Natural killer cell treated with Interleukin-12 subunit alpha and Interleukin-12 subunit beta and Interleukin-15 and Interleukin-18, amount 100 ng/mL, for 72 hours (primary cell): ENCODE results near the gene ADAT2. TPM values are rescaled to one million over a fixed set of nuclear protein-coding genes. Genes with fewer than 3 reads are reported as not detected.
"Not testable (repeated sequence)": the region's sequence is repeated elsewhere in the genome, so short reads cannot be mapped to it uniquely, and the experiment has no call there.

Experiments used
- ATAC-seq, 2 donors: fragments of 150-1000 bp; cut with Tn5 transposase in 1 of 2; sonication (Bioruptor Pico), chemical (Tn5 transposase) in 1 of 2; 2 replicates each; pipeline ENCODE4 v1.10.0; 2021
- DNase-seq: peaks from one replicate; pipeline ENCODE4 v3.0.0; 2022; ENCODE audit warnings: low spot score
- H3K27ac Mint-ChIP-seq, 2 donors: 1 replicate in 1 of 2; 2 replicates in 1 of 2; pipeline ENCODE4 v1.8.0; 2022; ENCODE audit warnings: mixed read lengths in 2 of 2, mild to moderate bottlenecking in 1 of 2, moderate library complexity in 1 of 2
- H3K27me3 Mint-ChIP-seq, 2 donors: 1 replicate in 1 of 2; 2 replicates in 1 of 2; pipeline ENCODE4 v1.8.0; 2022; ENCODE audit warnings: mixed read lengths in 2 of 2
- H3K36me3 Mint-ChIP-seq: one replicate; pipeline ENCODE4 v1.8.0; 2022; ENCODE audit warnings: mixed read lengths
- H3K4me1 Mint-ChIP-seq, 2 donors: 1 replicate in 1 of 2; 2 replicates in 1 of 2; pipeline ENCODE4 v1.8.0; 2022; ENCODE audit warnings: low read depth in 2 of 2, mixed read lengths in 2 of 2, mild to moderate bottlenecking in 1 of 2
- H3K4me3 Mint-ChIP-seq: one replicate; pipeline ENCODE4 v1.8.0; 2022; ENCODE audit warnings: mixed read lengths
- H3K9me3 Mint-ChIP-seq: 2 replicates; pipeline ENCODE4 v1.8.0; 2022; ENCODE audit warnings: mixed read lengths
- total RNA-seq, 2 donors: library from RNA; stranded (reverse); gene quantifications; one replicate each; pipeline ENCODE4 v1.2.3, GENCODE V29; 2022

The ADAT2 gene
- total RNA-seq, 2 donors from 2014 or later = 11.1 to 26.9 TPM

DNA sequence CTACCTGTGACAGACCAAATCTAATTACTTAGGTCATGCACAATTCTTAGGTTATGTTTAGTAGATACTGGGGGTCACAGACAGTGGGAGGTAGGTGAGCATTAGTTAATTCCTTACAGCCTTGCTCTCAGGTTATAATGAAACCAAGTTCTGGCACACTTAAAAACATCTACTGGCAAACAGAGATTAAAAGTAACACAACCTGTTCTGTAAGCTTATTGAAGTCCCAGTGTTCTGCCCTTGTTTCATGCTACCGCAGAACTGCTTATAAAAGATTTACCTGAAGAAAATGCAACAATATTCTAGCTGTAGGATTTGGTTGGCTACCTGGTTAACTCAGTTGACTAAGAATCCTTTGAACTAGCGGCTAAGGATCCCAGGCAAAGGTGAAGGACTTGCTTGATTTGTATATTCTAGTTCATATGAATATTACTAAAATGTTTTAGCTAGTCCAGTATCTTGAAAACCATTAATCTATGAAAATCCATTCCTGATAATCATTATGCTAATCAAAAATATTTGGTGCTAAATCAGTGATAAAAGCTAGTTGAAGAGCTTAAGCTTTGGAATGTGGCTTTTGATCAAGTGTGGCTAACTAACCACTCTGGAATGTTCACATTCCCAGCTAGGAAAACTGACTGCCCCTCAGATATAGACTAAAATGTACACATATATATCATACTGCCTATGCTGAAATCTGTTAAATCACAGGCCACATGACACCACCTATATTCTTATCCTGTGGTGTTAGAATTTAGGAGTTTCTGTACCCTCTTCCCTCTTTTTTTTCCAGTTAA is 7.3 kb upstream of the ADAT2 start:
- Mint-ChIP-seq H3K4me1 (peaks cover 11 to 12% of the 10 kb centered on the region in 2 donors), H3K4me3 (no peak overlapping the region), H3K27ac (no peak overlapping the region), H3K9me3 (no peaks in the 10 kb centered on the region), H3K27me3 (no peaks in the 10 kb centered on the region), H3K36me3 (peaks cover 10% of the 10 kb centered on the region)
- ATAC-seq (no peak), DNase-seq (no peak)

GRCh38 chr6:143451531-143451930 is 1.0 kb upstream of the ADAT2 start:
- H3K4me3 Mint-ChIP-seq = peak overlapping the region; percentile 93
- H3K9me3 Mint-ChIP-seq = no peaks in the 10 kb centered on the region
- DNase-seq (no peak), ATAC-seq (no peak)
- peak overlapping the region; percentile 93 to 96 for H3K27ac Mint-ChIP-seq
- no peaks in the 10 kb centered on the region for H3K36me3 Mint-ChIP-seq
- H3K4me1 Mint-ChIP-seq = peaks cover 29 to 30% of the 10 kb centered on the region in 2 donors
- no peaks in the 10 kb centered on the region for H3K27me3 Mint-ChIP-seq

GRCh38 chr6:143449714-143450452 is 612 bp downstream of the ADAT2 start:
- Mint-ChIP-seq H3K36me3 (no peaks in the 10 kb centered on the region), H3K27ac (peak overlapping the region; percentile 93 to 96), H3K4me1 (peaks cover 27 to 29% of the 10 kb centered on the region in 2 donors), H3K27me3 (no peaks in the 10 kb centered on the region), H3K4me3 (peak overlapping the region; percentile 93), H3K9me3 (no peaks in the 10 kb centered on the region)
- ATAC-seq = no peak
- DNase-seq = no peak

- Mint-ChIP-seq H3K36me3 (no peaks in the 10 kb centered on the region), H3K9me3 (no peaks in the 10 kb centered on the region), H3K27me3 (no peaks in the 10 kb centered on the region), H3K4me3 (peak overlapping the region; percentile 93), H3K4me1 (peaks cover 23 to 24% of the 10 kb centered on the region in 2 donors), H3K27ac (peak overlapping the region; percentile 93 to 96)
- DNase-seq (no peak), ATAC-seq (no peak)
Observed at GRCh38 chr6:143449082-143449713, 1.3 kb downstream of the ADAT2 start.

- not testable (repeated sequence) for H3K27me3 Mint-ChIP-seq, H3K27ac Mint-ChIP-seq, H3K36me3 Mint-ChIP-seq, H3K9me3 Mint-ChIP-seq, ATAC-seq, DNase-seq, H3K4me3 Mint-ChIP-seq
- H3K4me1 Mint-ChIP-seq = peaks cover 17 to 20% of the 10 kb centered on the region in 2 donors
Observed at GRCh38 chr6:143447865-143448264, 2.6 kb downstream of the ADAT2 start.

GRCh38 chr6:143443096-143443495 is 7.4 kb downstream of the ADAT2 start:
- peaks cover 0 to 18% of the 10 kb centered on the region in 2 donors for H3K4me1 Mint-ChIP-seq
- no peak overlapping the region for H3K27ac Mint-ChIP-seq

GRCh38 chr6:143441680-143442545 is 8.6 kb downstream of the ADAT2 start:
- H3K4me1 Mint-ChIP-seq = peaks cover 0 to 18% of the 10 kb centered on the region in 2 donors
- no peaks in the 10 kb centered on the region for H3K9me3 Mint-ChIP-seq
- DNase-seq (no peak), ATAC-seq (peak in 1 of 2 donors; percentile 96)
- H3K27me3 Mint-ChIP-seq = no peaks in the 10 kb centered on the region
- H3K36me3 Mint-ChIP-seq = peaks cover 11% of the 10 kb centered on the region
- peak overlapping the region; percentile 1 for H3K4me3 Mint-ChIP-seq
- H3K27ac Mint-ChIP-seq = peak overlapping the region in 1 of 2 donors; percentile 5

More at GRCh38 chr6:143443096-143443495, 7.4 kb downstream of the ADAT2 start:
- H3K27me3 Mint-ChIP-seq = no peaks in the 10 kb centered on the region
- no peak overlapping the region for H3K4me3 Mint-ChIP-seq
- H3K9me3 Mint-ChIP-seq = no peaks in the 10 kb centered on the region
- DNase-seq (no peak), ATAC-seq (no peak)
- H3K36me3 Mint-ChIP-seq = peaks cover 10% of the 10 kb centered on the region

GRCh38 chr6:143441010-143441409 is 9.5 kb downstream of the ADAT2 start:
- H3K4me1 Mint-ChIP-seq = peaks cover 0 to 18% of the 10 kb centered on the region in 2 donors
- H3K27ac Mint-ChIP-seq = peak overlapping the region in 1 of 2 donors; percentile 5

DNA sequence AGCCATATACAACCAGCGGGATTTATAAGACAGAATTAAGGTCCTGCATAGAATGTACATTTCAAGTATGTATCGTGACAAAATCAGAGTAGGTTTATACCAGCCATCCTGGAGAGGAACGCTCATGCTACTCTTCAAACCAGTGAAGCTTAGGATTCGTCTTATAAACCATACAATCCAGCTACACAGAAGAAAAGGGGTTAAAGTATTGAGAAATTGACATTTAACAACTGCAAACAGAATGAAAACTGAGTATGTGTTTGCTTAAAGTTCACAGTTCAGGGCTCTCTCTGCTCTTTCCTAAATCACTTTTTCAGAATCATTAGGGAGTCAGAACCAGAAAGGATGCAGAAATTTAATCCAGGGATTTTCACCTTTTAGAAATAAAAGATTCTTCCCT is 17.9 kb downstream of the ADAT2 start:
- Mint-ChIP-seq H3K27me3 (no peaks in the 10 kb centered on the region), H3K4me1 (no peaks in the 10 kb centered on the region), H3K27ac (no peak overlapping the region), H3K4me3 (no peak overlapping the region), H3K9me3 (no peaks in the 10 kb centered on the region), H3K36me3 (peaks cover 4% of the 10 kb centered on the region)
- ATAC-seq = no peak
- DNase-seq = no peak

More at GRCh38 chr6:143441010-143441409, 9.5 kb downstream of the ADAT2 start:
- peaks cover 15% of the 10 kb centered on the region for H3K36me3 Mint-ChIP-seq
- H3K27me3 Mint-ChIP-seq = no peaks in the 10 kb centered on the region
- no peaks in the 10 kb centered on the region for H3K9me3 Mint-ChIP-seq
- peak overlapping the region; percentile 1 for H3K4me3 Mint-ChIP-seq
- DNase-seq (no peak), ATAC-seq (no peak)

GRCh38 chr6:143431226-143431625 is 19.3 kb downstream of the ADAT2 start:
- no peak overlapping the region for H3K27ac Mint-ChIP-seq
- no peak overlapping the region for H3K4me3 Mint-ChIP-seq
- DNase-seq (no peak), ATAC-seq (no peak)
- peaks cover 1% of the 10 kb centered on the region for H3K36me3 Mint-ChIP-seq
- no peaks in the 10 kb centered on the region for H3K4me1 Mint-ChIP-seq
- H3K27me3 Mint-ChIP-seq = no peaks in the 10 kb centered on the region
- no peaks in the 10 kb centered on the region for H3K9me3 Mint-ChIP-seq

DNA sequence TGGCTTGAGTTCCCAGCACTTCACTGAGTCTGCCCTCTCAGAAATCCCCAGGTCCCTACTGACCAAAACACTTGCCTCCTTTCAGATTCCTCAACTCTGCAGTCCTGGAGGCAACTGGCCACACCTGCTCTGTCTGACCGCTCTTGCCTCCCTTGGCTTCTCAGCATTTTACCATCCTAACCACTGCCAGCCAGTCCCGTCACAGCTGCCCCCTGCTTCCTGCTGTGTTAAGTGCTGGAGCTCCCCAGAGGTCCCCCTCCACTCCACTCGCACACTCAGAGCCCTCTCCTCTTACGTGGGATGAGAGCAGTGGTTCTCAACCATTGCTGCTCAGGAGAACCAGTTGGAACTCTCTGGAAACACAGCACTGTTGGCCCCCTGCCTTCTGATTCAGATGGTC is 20.5 kb downstream of the ADAT2 start:
- Mint-ChIP-seq H3K27ac (no peak overlapping the region), H3K36me3 (no peaks in the 10 kb centered on the region), H3K9me3 (no peaks in the 10 kb centered on the region), H3K27me3 (no peaks in the 10 kb centered on the region), H3K4me1 (no peaks in the 10 kb centered on the region), H3K4me3 (no peak overlapping the region)
- DNase-seq (no peak), ATAC-seq (peak; percentile 20 to 38)

DNA sequence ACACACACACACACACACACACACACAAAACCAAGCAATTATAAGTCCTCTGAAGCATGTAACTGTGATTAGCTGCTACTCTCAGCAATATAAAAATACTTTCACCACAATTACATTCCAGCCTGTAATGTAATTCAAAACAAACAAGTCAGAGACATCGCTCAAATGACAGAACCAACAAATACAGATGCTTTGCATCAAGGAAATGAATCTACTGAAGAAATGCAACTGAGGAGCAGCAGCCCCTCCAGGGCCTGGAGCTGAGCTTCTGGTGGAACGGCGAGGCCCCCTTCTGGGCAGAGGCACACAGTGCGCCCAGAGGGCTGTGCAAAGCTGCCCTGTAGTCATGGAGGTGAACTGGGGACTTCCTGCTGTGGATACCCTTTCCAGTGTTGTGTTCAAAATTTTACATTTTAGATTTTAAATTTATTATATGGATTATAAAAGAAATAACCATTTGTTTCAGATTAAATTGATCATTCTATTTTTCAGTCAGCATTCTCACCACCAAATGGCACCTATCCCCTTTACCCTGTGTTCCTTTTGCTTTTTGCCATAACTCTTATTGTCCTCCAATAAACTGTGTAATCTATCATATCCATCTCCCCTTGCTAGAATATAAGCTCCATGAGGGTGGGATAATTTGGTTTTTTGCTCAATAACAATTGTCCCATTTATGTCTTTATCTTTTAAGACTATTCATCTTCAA is 23.2 kb downstream of the ADAT2 start:
- H3K9me3 Mint-ChIP-seq = no peaks in the 10 kb centered on the region
- no peaks in the 10 kb centered on the region for H3K36me3 Mint-ChIP-seq
- ATAC-seq = peak; percentile 90 to 94
- H3K27ac Mint-ChIP-seq = no peak overlapping the region
- no peak overlapping the region for H3K4me3 Mint-ChIP-seq
- H3K4me1 Mint-ChIP-seq = no peaks in the 10 kb centered on the region
- peak; percentile 77 for DNase-seq
- no peaks in the 10 kb centered on the region for H3K27me3 Mint-ChIP-seq

DNA sequence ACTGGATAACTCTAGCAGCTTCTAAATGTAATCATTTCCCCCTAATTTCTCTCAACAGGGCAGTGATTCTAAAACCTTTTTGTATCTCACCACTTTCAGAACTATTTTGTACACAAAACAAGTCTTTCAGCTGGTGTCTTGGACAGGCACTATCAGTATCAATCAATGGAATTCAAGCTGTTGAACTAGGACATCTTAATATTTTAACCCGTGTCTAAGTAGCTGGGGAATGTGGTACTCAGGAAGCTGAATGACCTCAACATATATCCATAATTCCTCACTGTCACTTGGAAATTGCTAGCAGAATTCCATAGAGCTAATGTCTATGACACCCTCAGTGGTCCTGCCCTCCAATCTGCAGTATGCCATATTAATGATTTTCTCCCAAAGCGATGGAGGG is 24.5 kb downstream of the ADAT2 start:
- no peaks in the 10 kb centered on the region for H3K27me3 Mint-ChIP-seq
- no peaks in the 10 kb centered on the region for H3K9me3 Mint-ChIP-seq
- ATAC-seq = no peak
- DNase-seq = no peak
- H3K4me1 Mint-ChIP-seq = no peaks in the 10 kb centered on the region
- no peaks in the 10 kb centered on the region for H3K36me3 Mint-ChIP-seq
- H3K4me3 Mint-ChIP-seq = no peak overlapping the region
- no peak overlapping the region for H3K27ac Mint-ChIP-seq
